Spleen (tissue), 11 donors: ENCODE results near the gene EGFL8. TPM values are rescaled to one million over a fixed set of nuclear protein-coding genes. Genes with fewer than 3 reads are reported as not detected.
A peak's percentile ranks its signal among the peaks of the same experiment; 100 is the strongest.

ENCODE experiments used
- DNase-seq: peaks from one replicate; pipeline ENCODE4 v3.0.0-alpha.2; 2020
- H3K27ac ChIP-seq, 8 donors: fragments of 200-600 bp; sonication (generic) in 7 of 8; 1 replicate in 4 of 8; 2 replicates in 4 of 8; pipeline versions ENCODE4 v1.5.0 to v1.8.0; 2016 to 2021; ENCODE audit warnings: inconsistent platforms in 4 of 8, mild to moderate bottlenecking in 4 of 8, moderate library complexity in 1 of 8
- H3K27me3 ChIP-seq, 7 donors: fragments of 200-600 bp; sonication (generic) in 6 of 7; replicated peaks in 1 of 7; 1 replicate in 4 of 7; 2 replicates in 3 of 7; pipeline versions ENCODE4 v1.5.0 to v1.8.0; 2016 to 2021; ENCODE audit warnings: inconsistent platforms in 3 of 7, mild to moderate bottlenecking in 1 of 7
- H3K36me3 ChIP-seq, 6 donors: fragments of 200-600 bp; sonication (generic) in 5 of 6; 1 replicate in 4 of 6; 2 replicates in 2 of 6; pipeline versions ENCODE4 v1.5.0 to v1.8.0; 2016 to 2021; ENCODE audit warnings: inconsistent platforms in 2 of 6
- H3K4me1 ChIP-seq, 6 donors: fragments of 200-600 bp; sonication (generic) in 5 of 6; 1 replicate in 3 of 6; 2 replicates in 3 of 6; pipeline versions ENCODE4 v1.5.0 to v1.8.0; 2016 to 2021; ENCODE audit warnings: inconsistent platforms in 3 of 6
- H3K4me3 ChIP-seq, 8 donors: fragments of 200-600 bp; sonication (generic) in 7 of 8; 1 replicate in 4 of 8; 2 replicates in 4 of 8; pipeline versions ENCODE4 v1.5.0 to v1.8.0; 2016 to 2021; ENCODE audit warnings: inconsistent platforms in 4 of 8, mild to moderate bottlenecking in 4 of 8, moderate library complexity in 2 of 8
- H3K9me3 ChIP-seq, 8 donors: fragments of 200-600 bp; sonication (generic) in 7 of 8; 1 replicate in 4 of 8; 2 replicates in 4 of 8; pipeline versions ENCODE4 v1.5.0 to v1.8.0; 2016 to 2021; ENCODE audit warnings: inconsistent platforms in 4 of 8
- POLR2A ChIP-seq, 3 donors: fragments of 450-650 bp; IDR thresholded peaks; one replicate each; pipeline ENCODE4 v1.5.1; 2017; ENCODE audit warnings: antibody characterized with exemption in 3 of 3, mild to moderate bottlenecking in 1 of 3
- POLR2AphosphoS5 ChIP-seq, 3 donors: sonication (generic); formaldehyde crosslinking; IDR thresholded peaks; one replicate each; pipeline ENCODE4 v1.5.1; 2017; ENCODE audit warnings: antibody characterized with exemption in 3 of 3
- WGBS, 5 donors: extraction: QIAGEN DNeasy Blood & Tissue Kit in 3 of 5; methylation state at CpG; one replicate each; pipeline versions ENCODE4 v1.1.5 to v1.1.7; 2013 to 2018; 5-methylcytosine and 5-hydroxymethylcytosine counted together
- intact Hi-C: fragments of 100-400 bp; cut with DNase I; formaldehyde crosslinking; loops from one replicate; pipeline ENCODE4 v1.15.0; 2023; ENCODE audit warnings: low total_unique reads
- polyA plus RNA-seq, 3 donors: library from polyadenylated mRNA; stranded (reverse); fragments of 200-250 nt; gene quantifications; one replicate each; pipeline ENCODE4 v1.2.1, GENCODE V29; 2013
- total RNA-seq, 7 donors: library from RNA; depleted of rRNA in 3 of 7; stranded (reverse); fragments of >200 nt in 3 of 7; fragmentation: NEBNext Ultra II Directional in 4 of 7; extraction: Animal tissue kit (Norgen Biotek cat#: 25700) in 4 of 7; gene quantifications; one replicate each; pipeline versions ENCODE4 v1.1.0 to v1.2.1, GENCODE V29; 2016 to 2021
- TF ChIP-seq, protein P1 (sequence below), 11 experiments: fragments of 200-600 bp in 7 of 11; fragments of 450-650 bp in 4 of 11; sonication (generic) in 4 of 11; IDR thresholded peaks in 8 of 11; conservative IDR thresholded peaks in 3 of 11; 1 replicate in 7 of 11; 2 replicates in 4 of 11; pipeline versions ENCODE4 v1.4.0 to v1.8.0; 2016 to 2021; ENCODE audit warnings: antibody characterized with exemption in 11 of 11, inconsistent platforms in 4 of 11, mild to moderate bottlenecking in 1 of 11
- donor health status: healthy with polysubstance abuse.
- donor health status: DM: no; HTN: no; CAD: no; lungs with moderate emphysema.
- donor health status: DM: no; HTN: no; CAD: no.
- donor health status: Bipolar disorder and iron deficiency.
- donor health status: healthy.
- donor health status: DM: no; HTN: no; CAD: no.
- donor health status: DM: yes; HTN: yes; CAD: no.

The EGFL8 gene
- total and polyA plus RNA-seq, 10 donors: 4.4 to 32.8 (median 11.9) TPM

DNA sequence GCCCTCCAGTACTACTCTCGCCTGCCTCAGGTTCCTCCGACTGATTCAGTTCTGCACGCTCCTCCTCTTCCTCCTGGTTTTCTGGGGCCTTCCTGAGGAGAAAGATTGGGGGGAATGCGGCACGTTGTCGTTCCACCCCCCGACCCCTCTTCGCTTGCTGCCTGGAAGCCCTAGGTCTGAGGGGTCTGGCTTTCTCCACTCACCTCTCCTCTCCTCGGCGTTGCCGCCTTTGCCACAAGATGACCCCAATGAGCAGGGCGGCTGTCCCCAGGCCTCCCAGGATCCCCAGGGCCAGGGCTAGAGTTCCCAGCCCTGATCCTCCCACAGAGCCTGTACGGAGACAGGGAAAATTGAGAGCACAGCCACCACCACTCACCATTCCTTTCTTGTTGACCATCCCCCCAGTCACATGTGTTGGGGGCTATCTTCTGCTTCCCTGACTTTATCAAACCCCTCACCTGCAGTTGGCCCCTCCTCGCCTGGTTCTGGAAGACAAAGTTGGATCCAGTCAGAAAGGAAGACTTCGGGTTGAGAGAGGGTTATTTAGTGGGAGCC is 16.8 kb downstream of the EGFL8 start:
- 80 to 95% (median 90%) methylated on average over 15 of the region's 15 CpGs for WGBS, 5 donors
- TF ChIP-seq, protein P1, sequence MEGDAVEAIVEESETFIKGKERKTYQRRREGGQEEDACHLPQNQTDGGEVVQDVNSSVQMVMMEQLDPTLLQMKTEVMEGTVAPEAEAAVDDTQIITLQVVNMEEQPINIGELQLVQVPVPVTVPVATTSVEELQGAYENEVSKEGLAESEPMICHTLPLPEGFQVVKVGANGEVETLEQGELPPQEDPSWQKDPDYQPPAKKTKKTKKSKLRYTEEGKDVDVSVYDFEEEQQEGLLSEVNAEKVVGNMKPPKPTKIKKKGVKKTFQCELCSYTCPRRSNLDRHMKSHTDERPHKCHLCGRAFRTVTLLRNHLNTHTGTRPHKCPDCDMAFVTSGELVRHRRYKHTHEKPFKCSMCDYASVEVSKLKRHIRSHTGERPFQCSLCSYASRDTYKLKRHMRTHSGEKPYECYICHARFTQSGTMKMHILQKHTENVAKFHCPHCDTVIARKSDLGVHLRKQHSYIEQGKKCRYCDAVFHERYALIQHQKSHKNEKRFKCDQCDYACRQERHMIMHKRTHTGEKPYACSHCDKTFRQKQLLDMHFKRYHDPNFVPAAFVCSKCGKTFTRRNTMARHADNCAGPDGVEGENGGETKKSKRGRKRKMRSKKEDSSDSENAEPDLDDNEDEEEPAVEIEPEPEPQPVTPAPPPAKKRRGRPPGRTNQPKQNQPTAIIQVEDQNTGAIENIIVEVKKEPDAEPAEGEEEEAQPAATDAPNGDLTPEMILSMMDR (IDR thresholded peaks at IDR 0.05 in 8 of 11, conservative IDR thresholded peaks at IDR 0.05 in 3 of 11): no peak
- no peak for TF ChIP-seq POLR2A (IDR thresholded peaks at IDR 0.05)
- TF ChIP-seq POLR2AphosphoS5 (IDR thresholded peaks at IDR 0.05): peak in 2 of 3 donors; percentile 29 to 63
- H3K27me3 ChIP-seq: no peaks in the 10 kb centered on the region
- peaks cover 22 to 90% (median 64%) of the 10 kb centered on the region in 6 donors for H3K4me1 ChIP-seq
- no peak for DNase-seq
- H3K36me3 ChIP-seq: peaks cover 0 to 65% (median 41%) of the 10 kb centered on the region in 6 donors
- peak overlapping the region in 2 of 8 donors; percentile 99 to 100 for H3K27ac ChIP-seq
- H3K4me3 ChIP-seq: no peak overlapping the region
- no peaks in the 10 kb centered on the region for H3K9me3 ChIP-seq
- intact Hi-C loops: no loop called here

- intact Hi-C loops: no loop called here
- Histone ChIP-seq H3K9me3 (no peaks in the 10 kb centered on the region), H3K36me3 (peaks cover 0 to 73% (median 48%) of the 10 kb centered on the region in 6 donors), H3K4me3 (no peak overlapping the region), H3K27ac (peak overlapping the region in 5 of 8 donors; percentile 46 to 100 (median 99)), H3K4me1 (peaks cover 21 to 90% (median 64%) of the 10 kb centered on the region in 6 donors), H3K27me3 (no peaks in the 10 kb centered on the region)
- TF ChIP-seq, protein P1 (IDR thresholded peaks at IDR 0.05 in 8 of 11, conservative IDR thresholded peaks at IDR 0.05 in 3 of 11): no peak
- TF ChIP-seq POLR2A (IDR thresholded peaks at IDR 0.05) (no peak), POLR2AphosphoS5 (IDR thresholded peaks at IDR 0.05) (no peak)
- 81 to 92% (median 82%) methylated on average over 10 of the region's 10 CpGs for WGBS, 5 donors
- no peak for DNase-seq
Observed at GRCh38 chr6:32181915-32182529, 17.6 kb downstream of the EGFL8 start.

DNA sequence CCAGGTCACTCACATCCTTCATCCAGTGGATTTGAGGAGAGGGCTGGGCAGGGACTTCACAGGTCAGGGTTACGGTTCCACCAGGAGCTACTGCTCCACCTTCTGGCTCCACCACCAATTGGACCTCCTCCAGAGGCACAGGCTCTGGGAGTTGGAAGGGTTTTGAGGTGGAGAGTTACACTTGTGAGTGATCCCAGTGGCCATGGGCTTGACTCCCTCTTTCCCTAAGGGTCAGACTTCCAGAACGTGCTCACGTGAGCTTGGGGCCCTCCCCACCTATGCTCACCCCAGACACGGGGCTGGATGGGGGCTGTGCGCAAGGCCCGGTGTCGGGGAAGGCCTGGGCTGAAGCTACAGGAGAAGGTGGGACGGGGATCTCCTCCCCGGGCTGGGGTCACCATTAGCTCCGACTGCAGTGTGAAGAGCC is 18.2 kb downstream of the EGFL8 start:
- no peak for DNase-seq
- peak overlapping the region in 7 of 8 donors; percentile 22 to 100 (median 98) for H3K27ac ChIP-seq

More for the DNA sequence above, 18.2 kb downstream of the EGFL8 start:
- no peak overlapping the region for H3K4me3 ChIP-seq
- no peaks in the 10 kb centered on the region for H3K27me3 ChIP-seq
- H3K4me1 ChIP-seq: peaks cover 24 to 90% (median 65%) of the 10 kb centered on the region in 6 donors
- TF ChIP-seq, protein P1 (IDR thresholded peaks at IDR 0.05 in 8 of 11, conservative IDR thresholded peaks at IDR 0.05 in 3 of 11): no peak
- TF ChIP-seq POLR2AphosphoS5 (IDR thresholded peaks at IDR 0.05) (peak in 2 of 3 donors; percentile 48 to 76), POLR2A (IDR thresholded peaks at IDR 0.05) (no peak)
- 89 to 95% (median 93%) methylated on average over 8 to 10 of the region's 10 CpGs for WGBS, 5 donors
- intact Hi-C loops: no loop called here
- peaks cover 0 to 79% (median 54%) of the 10 kb centered on the region in 6 donors for H3K36me3 ChIP-seq
- H3K9me3 ChIP-seq: no peaks in the 10 kb centered on the region
